CD4-positive, alpha-beta T cell treated with Interleukin-12 subunit alpha and Interleukin-12 subunit beta, for 1 hour (primary cell): Measurements from ENCODE around the gene KLK1.

Experiments
- DNase-seq: peaks from one replicate; pipeline ENCODE4 v3.0.0-alpha.2; 2020

KLK1 gene

DNA sequence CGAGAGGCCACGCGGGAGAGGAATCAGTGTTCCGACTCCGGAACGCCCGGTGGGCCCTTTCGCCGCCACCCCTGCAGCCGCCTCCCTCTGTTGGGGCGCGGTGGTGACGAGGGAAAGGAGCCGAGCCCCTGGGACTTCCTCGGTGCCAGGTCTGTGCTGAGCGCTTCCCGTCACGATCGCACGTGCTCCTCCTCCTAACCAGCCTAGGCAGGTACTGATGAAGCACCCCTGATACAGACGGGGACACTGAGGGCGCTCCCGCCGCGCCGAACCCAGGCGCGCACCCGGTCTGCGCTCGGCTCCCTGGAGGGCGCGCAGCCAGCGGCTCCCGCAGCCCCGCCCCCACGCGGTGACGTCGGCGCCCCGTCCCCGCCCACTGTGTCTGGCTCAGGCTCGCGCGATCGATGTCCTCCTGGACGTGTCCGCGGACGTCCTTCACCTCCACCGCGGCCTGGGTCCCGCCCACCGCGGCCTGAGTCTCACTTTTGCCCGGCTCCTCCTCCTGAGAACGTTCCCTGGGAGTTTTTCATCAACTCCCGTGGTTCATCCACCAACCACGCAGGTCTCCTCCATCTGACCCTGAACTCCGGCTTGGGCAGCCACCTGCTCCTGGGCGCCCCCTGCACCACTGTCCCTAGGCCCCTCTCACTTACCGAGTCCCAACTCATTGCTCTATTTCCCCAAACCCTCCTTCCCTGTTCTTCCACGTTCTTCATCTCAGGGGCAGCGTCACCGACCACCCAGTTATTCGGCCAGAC, 12.4 kb upstream of the KLK1 start:
- DNase-seq: peak; percentile 69

DNA sequence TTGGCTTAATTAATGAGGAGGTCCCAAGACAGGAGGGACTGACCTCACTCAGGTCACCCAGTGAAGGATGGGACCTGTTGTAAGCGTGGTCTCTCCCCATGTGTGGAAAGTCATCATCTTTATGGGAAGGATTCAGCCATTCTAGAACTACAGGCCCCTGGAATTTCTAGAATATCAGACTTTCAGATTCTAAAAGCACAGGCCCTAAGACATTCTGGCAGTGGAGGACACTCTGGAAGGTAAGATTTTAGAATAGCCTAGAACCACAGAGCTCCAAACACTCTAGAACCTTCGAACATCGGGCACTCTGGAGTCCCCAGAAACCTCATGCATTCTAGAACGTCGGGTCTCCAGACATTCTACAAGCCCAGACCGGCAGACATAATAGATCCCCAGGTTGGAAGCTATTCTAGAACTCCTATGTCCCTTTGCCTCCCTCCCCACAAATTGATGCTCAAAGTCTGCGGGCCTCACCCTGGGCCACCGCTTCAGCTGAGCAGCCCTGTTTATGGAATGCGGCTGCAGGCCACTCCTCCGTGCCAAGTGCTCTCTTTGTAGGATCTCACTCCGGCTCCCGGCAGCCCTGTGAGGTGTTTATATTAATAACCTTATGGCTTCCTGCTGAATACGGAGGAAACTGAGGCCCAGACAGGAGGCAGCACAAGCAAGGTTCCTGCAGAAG, 11.7 kb upstream of the KLK1 start:
- no peak for DNase-seq

DNA sequence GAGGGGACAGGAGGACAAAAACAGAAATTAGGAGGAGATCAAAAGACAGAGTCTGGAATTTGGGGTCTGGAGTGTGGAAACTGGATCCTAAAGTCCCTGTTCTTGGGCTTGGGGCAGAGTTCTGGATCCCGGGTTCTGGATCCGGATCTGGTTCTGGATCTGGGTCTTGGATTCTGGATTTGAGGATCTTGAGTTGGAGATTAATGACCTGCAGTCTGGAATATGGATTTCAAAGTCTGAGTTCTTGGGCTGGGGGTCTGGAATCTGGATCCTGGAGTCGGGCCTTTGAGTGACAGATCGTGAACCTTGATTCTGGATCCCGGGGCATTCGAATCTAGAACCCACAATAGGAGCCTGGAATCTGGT, 10.2 kb upstream of the KLK1 start:
- DNase-seq: no peak

DNA sequence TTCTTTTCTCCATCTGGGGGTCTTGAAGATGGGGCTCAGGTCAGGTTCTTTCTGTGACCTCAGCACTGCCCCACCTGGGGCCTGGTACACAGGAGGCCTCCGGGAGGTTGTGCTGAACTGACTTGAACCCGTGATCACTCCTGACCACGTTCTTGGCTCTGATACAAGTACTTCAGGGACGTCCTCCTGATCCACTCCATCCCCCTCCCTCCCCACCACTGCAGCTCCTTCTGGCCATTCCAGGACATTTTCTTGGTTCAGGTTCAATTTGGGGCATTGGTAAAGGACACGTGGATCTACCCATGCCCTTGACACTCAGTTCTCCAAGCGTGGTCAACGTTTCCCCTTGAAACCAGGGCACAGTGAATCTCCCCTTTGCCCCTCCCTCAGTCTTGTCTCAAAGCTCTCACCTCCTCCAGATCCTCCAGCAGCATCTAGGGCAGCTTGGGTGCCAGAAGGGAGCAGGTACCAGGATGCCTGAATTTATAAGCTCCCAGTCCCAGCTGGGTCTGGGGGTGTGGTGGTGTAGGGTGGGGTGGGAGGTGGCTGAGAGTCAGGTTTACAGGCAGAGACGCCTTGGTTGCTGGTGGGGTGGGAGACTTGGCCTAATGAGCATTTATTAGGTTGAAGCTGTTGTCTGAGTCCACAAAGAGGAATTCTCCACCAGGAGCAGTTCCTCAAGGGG, 9.7 kb upstream of the KLK1 start, which contains the start of gene KLK15:
Gene KLK15, minus strand, starts transcription at position 458 of the 685 bp plus-strand sequence. CDS start 2,082 bp downstream, outside the sequence.
- DNase-seq: no peak

DNA sequence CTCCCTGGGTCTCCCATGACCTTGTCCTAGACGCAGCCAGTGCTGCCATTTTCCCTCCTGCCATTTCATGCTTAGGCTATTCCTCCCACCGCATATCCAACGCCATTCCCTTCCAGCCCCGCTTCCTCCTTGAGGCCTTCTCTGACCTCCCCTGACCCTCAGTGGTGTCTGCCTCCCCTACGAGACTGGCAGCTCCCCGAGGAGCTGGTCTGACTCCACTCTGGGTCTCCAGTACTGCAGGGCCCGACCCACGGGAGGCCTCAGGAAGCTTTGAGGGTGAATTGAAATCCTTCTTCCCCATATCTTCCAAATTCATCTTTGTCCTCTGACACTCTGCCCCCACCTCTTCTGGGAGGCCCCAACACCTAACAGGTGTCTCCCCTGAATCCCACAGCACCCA, 9.1 kb upstream of the KLK1 start:
- DNase-seq: no peak

DNA sequence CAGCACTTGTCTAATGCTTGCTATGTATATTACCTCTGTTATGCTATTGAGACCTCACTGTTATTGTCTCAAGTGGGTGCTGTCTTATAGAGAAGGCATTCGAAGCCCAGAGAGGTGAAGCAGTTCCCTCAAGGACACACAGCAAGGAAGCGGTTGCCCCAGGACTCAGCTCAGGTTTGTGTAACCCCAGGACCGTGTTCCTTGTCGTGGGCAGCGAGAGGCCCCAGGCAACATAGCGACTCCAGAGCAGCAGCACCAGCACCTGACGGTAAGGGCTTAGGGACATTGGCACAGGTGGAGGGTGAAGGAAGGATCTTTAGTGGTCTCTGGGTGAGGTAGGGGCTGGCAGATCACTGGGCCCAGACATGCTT, 7.4 kb upstream of the KLK1 start:
- no peak for DNase-seq

DNA sequence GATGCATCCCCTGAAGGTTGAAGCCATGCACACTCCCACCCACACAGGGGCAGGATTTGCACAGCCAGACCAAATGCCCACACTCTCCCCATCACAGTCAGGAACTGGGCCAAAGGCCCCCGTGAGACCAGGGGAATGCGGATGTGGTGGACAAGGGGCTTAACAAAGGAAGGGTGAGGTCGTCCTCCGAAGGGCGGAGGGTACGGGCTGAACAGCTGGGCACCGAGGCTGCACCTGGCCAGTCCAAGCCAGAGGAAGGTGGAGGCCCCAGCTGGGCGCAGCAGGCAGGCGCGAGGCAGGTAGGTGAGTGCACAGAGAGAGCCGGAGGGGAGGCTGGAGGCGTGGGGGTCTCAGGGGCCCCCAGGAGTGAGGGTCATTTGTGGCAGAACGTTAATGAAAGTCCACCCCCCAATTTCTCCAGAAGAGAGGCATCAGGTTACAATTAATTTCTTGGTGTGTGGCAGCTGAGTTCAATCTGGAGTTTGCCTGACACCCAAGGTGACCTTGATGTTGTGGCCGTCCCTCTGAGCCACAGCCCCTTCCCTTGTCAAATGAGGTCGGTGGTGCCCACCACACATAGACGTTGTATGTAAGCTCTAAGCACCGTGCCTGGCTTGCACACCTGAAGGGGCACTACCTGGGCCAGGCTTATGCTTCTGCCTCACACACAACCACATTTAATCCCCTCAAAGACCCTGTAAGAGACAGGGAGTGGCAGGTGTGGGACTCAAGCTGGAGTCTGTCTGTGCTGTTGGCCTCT, 6.9 kb upstream of the KLK1 start:
- DNase-seq: no peak

DNA sequence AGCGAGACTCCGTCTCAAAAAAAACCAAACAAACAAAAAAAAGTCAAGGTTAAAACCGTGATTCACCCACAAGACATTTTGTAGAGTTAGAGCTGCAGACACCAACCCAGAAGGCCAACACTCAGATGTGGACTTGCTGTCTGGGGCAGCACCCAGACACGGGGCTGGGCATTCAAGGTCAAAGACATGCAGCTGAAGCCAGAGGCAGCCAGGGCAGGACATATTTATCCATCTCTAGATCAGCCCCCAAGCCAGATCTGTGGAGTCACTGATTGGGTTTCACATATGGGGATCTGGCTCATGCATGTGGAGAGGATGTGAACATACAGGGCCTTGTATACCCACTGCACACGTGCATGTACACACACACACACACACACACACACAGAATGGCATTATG, 6.2 kb upstream of the KLK1 start:
- no peak for DNase-seq

DNA sequence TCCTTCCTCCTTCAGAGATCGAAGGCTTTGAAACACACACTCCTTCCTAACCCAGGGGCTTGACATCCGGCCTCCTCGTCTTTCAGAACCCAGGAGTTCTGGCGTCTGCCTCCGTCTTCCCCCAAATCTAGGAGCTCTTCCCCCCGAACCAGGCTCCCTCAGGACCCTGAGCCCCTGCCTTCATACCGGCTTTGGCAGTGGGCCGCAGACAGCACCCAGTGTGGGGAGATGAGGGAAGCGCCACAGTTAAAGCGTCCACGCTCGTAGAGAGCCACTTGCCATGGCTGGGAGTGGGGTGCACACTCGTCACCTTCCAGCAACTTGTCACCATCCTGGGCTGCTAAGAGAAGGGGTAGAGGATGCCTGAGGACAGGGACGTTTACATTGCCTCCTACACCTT, 3.9 kb upstream of the KLK1 start:
- no peak for DNase-seq

DNA sequence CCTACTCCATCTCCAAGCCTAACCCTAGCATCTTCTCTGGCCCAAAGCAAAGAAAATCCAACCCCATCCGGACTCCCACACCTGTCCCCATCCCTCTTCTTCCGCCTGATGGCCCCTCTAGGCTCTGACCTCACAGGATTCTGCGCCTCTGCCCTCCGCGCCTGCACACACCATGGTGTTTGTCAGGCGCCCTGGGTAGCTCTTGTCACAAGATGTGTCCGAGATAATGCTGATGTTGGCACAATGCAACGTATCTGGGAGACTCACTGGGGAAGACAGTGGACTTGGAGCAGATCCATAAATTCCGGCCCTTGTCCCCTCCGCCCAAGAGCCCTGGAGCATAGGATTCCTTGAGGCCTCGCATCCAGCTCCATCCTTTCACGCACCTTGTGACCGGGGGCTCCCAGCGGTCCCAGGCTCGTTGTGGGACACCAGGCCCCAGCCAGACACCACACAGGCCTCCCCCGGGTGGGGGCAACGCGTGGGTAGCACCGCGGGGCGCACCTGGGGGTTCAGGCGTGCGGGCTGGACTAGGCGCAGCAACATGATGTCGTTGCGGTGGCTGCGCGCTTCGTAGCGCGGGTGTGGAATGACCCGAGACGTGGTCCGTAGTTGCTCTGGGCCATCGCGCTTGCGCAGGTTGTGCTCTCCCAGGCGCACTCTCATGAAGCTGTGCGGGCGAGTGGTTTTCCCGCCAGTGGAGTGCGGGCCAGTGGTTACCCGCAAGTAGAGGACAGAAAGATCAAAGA, 3.1 kb upstream of the KLK1 start:
- no peak for DNase-seq

DNA sequence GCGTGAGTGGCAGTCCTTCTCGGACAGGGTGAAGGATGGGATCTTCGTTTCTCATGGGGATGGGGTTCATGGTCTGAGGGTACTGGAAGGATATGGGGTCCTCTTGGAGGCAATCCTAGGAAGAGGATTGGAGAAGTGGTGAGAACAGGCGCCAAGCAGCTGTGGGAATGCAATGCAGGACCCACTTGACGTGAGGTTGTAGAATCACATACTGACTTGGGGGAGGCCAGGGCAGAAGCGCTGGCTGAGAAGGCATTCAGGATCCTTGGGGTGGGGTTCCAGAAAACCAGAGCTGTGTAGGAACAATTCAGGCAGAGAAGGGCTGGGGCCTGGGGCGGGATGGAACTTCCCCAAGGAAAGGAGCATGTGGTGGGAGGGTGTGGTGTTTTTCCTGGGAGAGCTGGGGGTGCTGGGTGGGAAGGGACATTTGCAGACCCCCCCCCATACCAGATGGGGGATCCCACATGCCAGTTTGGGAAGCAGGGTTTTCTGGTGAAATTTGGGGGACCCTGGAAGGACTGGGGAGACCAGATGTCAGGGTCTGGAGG, 852 bp downstream of the KLK1 start:
- DNase-seq: no peak

DNA sequence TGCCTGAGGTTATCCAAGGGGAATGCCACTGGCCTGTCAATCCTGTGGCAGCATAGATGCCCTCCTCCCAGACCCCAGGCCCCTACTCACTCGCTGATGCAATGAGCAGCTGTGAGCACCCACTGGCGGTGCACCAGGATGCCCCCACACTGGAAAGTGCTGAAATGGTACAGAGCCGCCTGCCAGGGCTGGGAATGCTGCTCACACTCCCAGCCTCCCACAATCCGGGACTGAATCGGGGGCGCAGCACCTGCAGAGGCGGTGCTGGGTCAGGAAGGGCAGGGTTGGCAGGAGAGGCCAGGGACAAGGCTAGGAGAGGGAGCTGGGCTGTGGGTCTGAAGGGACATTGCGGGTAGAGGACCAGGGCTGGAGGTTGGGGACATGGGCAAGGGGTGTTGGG, 2.0 kb downstream of the KLK1 start:
- DNase-seq: no peak

DNA sequence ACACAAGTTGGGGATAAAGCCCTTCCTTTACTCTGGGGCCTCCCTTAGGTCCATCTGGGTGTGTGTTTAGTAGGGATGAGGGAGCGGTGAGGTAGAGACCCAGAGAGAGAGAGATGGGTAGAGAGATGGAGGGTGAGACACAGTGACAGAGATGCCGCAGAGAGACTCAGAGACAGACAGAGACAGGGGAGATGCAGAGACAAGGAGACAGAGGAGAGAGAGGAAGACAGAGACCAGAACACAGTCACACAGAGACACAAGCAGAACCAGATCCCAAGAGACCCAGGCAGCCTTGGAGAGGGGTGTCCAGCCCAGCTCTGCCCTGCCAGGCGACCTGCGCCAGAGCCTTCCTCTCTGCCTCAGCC, 2.4 kb downstream of the KLK1 start:
- DNase-seq: no peak

DNA sequence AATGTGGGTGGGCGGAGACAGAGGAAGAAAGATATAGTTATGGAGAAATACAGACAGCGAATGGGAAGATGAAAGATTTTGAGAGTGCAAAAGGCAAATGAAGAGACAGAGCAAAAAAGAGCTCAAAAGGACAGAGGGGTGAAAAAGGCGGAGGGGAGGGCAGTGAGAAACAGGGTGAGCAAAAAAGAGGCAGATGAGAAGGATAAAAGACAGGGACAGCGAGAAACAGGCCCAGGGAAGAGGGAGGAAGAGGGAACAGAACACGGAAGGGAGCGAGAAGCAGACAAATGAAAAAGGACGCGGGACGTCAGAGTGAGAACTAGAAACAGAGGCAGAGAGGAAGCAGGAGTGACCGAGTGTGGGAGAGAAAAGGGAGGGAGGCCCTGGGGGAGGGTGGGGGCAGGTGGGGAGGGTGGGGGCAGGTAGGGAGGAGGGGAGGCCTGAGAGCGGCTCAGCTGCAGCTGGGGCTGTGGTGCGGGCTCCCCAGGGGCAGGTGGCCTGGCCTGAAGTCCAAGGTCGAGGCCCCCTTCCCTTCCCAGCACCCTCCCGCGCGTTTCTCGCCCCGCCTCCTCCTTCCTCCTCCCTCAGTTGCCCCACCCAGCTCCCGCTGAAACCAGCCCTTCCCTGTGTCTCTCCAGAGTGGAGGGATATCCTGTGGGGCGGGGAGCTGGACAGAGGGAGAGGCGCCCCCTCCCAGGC, 2.9 kb downstream of the KLK1 start:
- no peak for DNase-seq

DNA sequence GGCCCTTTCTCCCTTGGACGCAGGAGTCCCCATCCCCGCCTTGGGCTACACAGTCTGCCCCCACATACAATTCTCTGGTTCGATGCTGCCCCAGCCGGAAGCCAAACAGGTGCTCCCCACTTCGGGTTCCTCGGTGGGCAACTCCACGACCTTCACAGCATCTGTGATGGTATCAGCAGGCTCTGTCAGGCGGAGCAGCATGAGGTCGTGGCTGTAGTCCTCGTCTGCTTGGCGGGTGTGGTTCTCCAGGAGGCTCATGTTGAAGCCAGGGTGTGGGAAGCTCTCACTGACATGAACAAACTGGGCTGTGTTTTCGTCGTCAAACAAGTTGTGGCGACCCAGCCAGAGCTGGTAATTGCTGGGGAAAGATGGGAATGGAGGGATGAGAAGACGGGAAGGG, 3.5 kb downstream of the KLK1 start:
- DNase-seq: no peak

DNA sequence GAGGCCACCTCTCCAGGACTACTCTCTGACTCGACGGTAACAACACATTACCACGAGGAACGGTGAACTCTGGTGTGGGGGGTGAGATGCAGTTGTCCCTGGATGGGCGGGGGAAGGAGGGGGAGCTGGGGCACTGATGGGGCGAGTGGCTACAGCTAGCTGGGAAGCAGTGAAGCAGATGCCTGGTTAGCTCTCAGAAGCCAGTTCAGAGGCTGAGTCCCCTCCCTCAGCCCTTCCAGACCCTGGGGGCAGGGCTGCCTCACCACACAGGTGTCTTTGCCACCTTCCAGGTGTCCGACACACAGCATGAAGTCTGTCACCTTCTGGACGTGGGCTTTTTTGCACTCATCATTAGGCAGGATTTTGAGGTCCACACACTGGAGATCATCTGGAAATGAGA, 4.0 kb downstream of the KLK1 start:
- DNase-seq: no peak

DNA sequence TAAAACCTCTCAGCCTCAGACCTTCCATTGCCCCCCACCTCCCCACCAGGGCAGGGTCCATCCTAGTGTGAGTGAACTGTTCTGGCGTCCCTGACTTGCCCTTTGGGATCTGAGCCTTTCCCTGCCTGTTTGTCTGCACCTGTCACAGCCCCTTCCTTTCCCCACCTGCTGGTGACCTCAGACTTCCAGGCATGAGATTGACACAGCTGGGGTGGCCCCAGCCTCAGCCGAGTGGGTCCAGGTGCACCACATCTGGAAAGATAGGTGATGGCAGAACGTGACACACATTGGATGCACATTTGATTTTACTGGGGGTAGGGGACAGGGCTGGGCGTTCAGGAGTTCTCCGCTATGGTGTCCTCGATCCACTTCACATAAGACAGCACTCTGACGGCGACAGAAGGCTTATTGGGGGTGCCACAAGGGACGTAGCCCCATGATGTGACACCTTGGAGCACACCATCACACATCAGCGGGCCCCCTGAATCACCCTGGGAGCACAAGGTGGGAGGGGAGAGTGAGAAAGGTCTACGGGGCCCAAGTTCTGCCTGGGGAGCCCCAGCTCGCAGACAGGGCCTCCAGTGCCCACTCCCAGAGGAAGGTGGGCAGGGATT, 4.6 kb downstream of the KLK1 start:
- no peak for DNase-seq

DNA sequence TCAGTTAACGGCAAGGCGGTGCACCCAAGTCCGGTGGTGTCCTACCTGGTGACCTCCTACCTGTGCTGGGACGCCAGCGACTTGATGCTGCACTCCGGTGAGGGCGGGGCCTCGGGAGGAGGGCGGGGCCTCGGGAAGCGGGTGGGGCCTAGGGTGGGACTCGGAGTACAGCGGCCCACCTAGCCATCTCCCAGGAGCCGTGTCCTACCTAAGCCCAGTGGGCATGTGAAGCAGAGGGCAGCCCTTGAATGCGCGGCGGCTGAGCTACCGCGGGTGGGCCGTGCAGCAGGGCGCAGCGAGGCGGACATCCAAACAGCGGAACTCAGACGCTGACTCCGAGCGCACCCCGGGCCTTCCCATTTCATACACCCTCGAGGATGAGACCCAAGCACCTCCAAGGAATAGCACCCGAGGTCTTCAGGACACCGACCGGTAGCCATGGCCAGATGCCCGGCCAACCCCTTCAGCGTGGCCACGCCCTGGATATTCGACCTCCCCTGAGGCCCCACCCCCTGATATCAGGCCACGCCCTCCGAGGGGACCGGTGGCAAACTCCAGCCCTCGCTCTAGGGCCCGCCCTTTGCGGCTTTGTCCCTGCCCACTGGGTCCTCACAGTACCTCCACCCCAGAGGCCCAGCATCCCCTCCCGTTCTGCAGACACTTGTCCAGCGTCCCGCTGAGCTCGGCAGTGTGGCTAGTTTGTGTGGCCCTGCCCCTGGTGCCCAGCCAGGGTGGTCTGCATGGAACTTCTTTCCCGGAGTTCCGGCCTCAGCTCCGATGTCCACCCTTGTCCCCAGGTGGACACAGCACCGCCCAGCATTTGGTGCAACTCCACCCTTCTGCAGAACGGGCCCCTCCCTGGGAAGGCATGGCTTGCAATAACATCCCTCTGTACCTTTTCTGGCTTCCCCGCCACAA, 5.4 kb downstream of the KLK1 start:
- DNase-seq: peak; percentile 38

DNA sequence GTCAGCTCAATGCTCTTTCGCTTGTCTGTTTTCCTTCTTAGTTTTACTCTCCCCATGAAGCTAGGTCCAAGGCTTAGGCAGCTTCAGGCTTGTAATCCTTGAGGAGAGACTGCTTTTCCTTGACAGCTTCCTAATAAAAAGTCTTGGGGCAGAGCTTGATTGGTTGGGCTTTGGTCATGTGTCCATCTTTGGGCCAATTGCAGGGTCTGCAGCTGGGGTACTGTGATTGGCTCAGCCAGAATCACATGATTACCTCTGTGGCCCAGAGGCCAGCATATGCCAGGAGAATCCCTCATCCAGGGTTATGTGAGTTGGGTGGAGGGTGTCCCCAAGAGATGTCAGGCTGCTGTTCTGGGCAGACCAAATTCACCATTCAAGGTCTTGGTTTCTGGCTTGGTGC, 8.1 kb downstream of the KLK1 start:
- no peak for DNase-seq

DNA sequence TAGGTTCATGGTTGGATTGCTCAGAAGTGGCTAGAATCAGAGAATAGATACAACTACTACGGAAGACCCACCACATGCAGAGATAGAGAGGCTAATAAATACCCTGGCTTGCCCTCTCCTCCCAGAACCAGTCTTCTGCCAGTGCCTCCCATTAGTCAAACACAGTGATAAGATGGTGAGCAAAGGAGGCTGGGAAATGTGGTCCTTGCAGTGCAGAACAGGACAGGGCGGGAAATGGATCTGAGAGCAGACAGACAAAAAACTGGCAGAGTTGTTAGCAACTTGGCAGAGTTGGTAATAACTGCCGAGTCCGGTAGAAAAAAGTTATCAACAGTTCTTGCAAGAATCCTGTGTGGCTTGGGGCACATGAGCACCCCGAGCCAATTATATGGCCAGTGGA, 8.7 kb downstream of the KLK1 start:
- DNase-seq: no peak
